Measurements from ENCODE around the gene KBTBD12. TPM values are rescaled to one million over a fixed set of nuclear protein-coding genes. Genes with fewer than 3 reads are reported as not detected.

Gene KBTBD12
- total and polyA plus RNA-seq, 2 donors (not counting 3 experiments of a cell fraction or from before 2014, with no cell fraction given) = not detected

DNA sequence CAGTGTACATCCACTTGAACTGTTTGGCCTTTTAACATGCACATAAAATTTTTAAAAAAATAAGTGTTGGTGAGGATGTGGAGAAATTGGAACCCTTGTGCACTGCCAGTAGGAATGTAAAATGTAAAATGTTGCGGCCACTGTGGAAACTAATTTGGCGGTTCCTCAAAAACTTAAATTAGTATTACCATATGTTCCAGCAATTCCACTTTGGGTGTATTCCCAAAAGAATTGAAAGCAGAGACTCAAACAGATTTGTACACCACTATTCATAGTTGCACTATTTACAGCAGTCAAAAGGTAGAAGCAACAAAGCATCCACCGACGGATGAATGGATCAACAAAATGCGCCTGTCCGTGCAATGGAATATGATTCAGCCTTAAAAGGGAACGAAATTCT lies 82.0 kb downstream of the KBTBD12 start:
- Histone ChIP-seq H3K9ac (replicated peaks; ENCODE audit: extremely low read depth, insufficient read depth, low read length) (no peak overlapping the region), H3K4me1 (ENCODE audit: control insufficient read depth, extremely low read depth, insufficient read depth, low read length) (no peaks in the 10 kb centered on the region), H3K9me3 (replicated peaks; ENCODE audit: control insufficient read depth, insufficient read depth, low read length) (no peaks in the 10 kb centered on the region), H3K27me3 (ENCODE audit: control insufficient read depth in 2 of 2, insufficient read depth in 2 of 2, low read length in 2 of 2) (peaks cover 1 to 4% of the 10 kb centered on the region in 2 experiments), H3K79me2 (ENCODE audit: control insufficient read depth, insufficient read depth, low read length) (no peaks in the 10 kb centered on the region), H3K9me1 (replicated peaks; ENCODE audit: control insufficient read depth, extremely low read depth, insufficient read depth, low read length) (no peaks in the 10 kb centered on the region), H3K4me3 (replicated peaks in 1 of 3; ENCODE audit: insufficient read depth in 1 of 3, low read depth in 1 of 3, low read length in 3 of 3) (no peak overlapping the region), H3K36me3 (ENCODE audit: control insufficient read depth in 2 of 2, extremely low read depth in 1 of 2, insufficient read depth in 2 of 2, low read length in 2 of 2) (no peaks in the 10 kb centered on the region), H3K4me2 (ENCODE audit: insufficient read depth, low read length) (no peak overlapping the region), H3K27ac (ENCODE audit: insufficient read depth, low read depth, low read length) (no peak overlapping the region), H2AFZ (ENCODE audit: low read depth, low read length) (no peak overlapping the region), H4K20me1 (replicated peaks; ENCODE audit: control insufficient read depth, extremely low read depth, insufficient read depth, low read length) (no peaks in the 10 kb centered on the region)
- DNase-seq (ENCODE audit: low read depth, low spot score) (no peak), FAIRE-seq (no peak)
- POLR2A ChIA-PET = no interaction called here
- CTCF ChIA-PET = no interaction called here
- dilution Hi-C loops (cut with MboI; ENCODE audit: extremely low pct_ligation_motif_present, low sequenced_read_pairs) = no loop called here
- BruUV-seq (replicated peaks) = no TSS peak
- TF ChIP-seq GATA2 (IDR thresholded peaks at IDR 0.05; ENCODE audit: insufficient read depth, insufficient read length, low read depth, low read length) = no peak
- no peak for TF ChIP-seq JUN (IDR thresholded peaks at IDR 0.05; ENCODE audit: borderline replicate concordance, insufficient read depth, insufficient read length, low read depth)
- no peak for TF ChIP-seq MAX (IDR thresholded peaks at IDR 0.05; ENCODE audit: insufficient read depth, insufficient read length)
- no peak for TF ChIP-seq POLR2AphosphoS5 (IDR thresholded peaks at IDR 0.05; ENCODE audit: insufficient read depth, low read depth, low read length)
- no peak for TF ChIP-seq MYC (IDR thresholded peaks at IDR 0.05; ENCODE audit: low read depth, low read length)
- no peak for TF ChIP-seq EZH2 (IDR thresholded peaks at IDR 0.05; ENCODE audit: borderline replicate concordance, low read depth, low read length, severe bottlenecking)
- TF ChIP-seq POLR2A (IDR thresholded peaks at IDR 0.05; ENCODE audit: low read depth, low read length) = no peak
- no peak for TF ChIP-seq FOS (IDR thresholded peaks at IDR 0.05; ENCODE audit: borderline replicate concordance, insufficient read depth, low read length)
- TF ChIP-seq, protein P1, sequence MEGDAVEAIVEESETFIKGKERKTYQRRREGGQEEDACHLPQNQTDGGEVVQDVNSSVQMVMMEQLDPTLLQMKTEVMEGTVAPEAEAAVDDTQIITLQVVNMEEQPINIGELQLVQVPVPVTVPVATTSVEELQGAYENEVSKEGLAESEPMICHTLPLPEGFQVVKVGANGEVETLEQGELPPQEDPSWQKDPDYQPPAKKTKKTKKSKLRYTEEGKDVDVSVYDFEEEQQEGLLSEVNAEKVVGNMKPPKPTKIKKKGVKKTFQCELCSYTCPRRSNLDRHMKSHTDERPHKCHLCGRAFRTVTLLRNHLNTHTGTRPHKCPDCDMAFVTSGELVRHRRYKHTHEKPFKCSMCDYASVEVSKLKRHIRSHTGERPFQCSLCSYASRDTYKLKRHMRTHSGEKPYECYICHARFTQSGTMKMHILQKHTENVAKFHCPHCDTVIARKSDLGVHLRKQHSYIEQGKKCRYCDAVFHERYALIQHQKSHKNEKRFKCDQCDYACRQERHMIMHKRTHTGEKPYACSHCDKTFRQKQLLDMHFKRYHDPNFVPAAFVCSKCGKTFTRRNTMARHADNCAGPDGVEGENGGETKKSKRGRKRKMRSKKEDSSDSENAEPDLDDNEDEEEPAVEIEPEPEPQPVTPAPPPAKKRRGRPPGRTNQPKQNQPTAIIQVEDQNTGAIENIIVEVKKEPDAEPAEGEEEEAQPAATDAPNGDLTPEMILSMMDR (IDR thresholded peaks at IDR 0.05; ENCODE audit: extremely low read depth in 1 of 2, insufficient read depth in 1 of 2, low read depth in 1 of 2, low read length in 2 of 2) = no peak
- intact Hi-C loops (cut with micrococcal nuclease) = no loop called here
